Gastroesophageal sphincter (tissue), 4 donors: ENCODE results near the gene EPDR1. TPM values are rescaled to one million over a fixed set of nuclear protein-coding genes. Genes with fewer than 3 reads are reported as not detected.

Source experiments
- ATAC-seq: fragments of 150-250 bp; one replicate; pipeline ENCODE4 v1.9.1; 2016; ENCODE audit warnings: mild to moderate bottlenecking, moderate library complexity
- H3K27ac ChIP-seq, 4 donors: fragments of 200-600 bp; sonication (generic) in 3 of 4; 1 replicate in 3 of 4; 2 replicates in 1 of 4; pipeline ENCODE4 v1.5.1; 2016 to 2019
- H3K27me3 ChIP-seq: fragments of 200-600 bp; sonication (generic); one replicate; pipeline ENCODE4 v1.5.1; 2019
- H3K36me3 ChIP-seq, 2 donors: fragments of 200-600 bp; sonication (generic); one replicate each; pipeline ENCODE4 v1.5.1; 2019; ENCODE audit warnings: control low read depth in 1 of 2
- H3K4me1 ChIP-seq, 3 donors: fragments of 200-600 bp; sonication (generic); 1 replicate in 2 of 3; 2 replicates in 1 of 3; pipeline ENCODE4 v1.5.1; 2016 to 2019; ENCODE audit warnings: control low read depth in 2 of 3
- H3K4me3 ChIP-seq, 2 donors: fragments of 200-600 bp; sonication (generic); one replicate each; pipeline ENCODE4 v1.5.1; 2019; ENCODE audit warnings: mild to moderate bottlenecking in 1 of 2, moderate library complexity in 1 of 2
- H3K9me3 ChIP-seq, 3 donors: fragments of 200-600 bp; sonication (generic); one replicate each; pipeline ENCODE4 v1.5.1; 2017 to 2019; ENCODE audit warnings: control low read depth in 2 of 3
- EP300 ChIP-seq: sonication (generic); formaldehyde crosslinking; IDR thresholded peaks from one replicate; pipeline ENCODE4 v1.6.1; 2017; ENCODE audit warnings: antibody characterized with exemption, mild to moderate bottlenecking
- POLR2A ChIP-seq, 2 donors: fragments of 450-650 bp; IDR thresholded peaks; one replicate each; pipeline ENCODE4 v1.6.1; 2017; ENCODE audit warnings: antibody characterized with exemption in 2 of 2, mild to moderate bottlenecking in 2 of 2, moderate library complexity in 1 of 2
- POLR2AphosphoS5 ChIP-seq: sonication (generic); formaldehyde crosslinking; IDR thresholded peaks from one replicate; pipeline ENCODE4 v1.6.1; 2017; ENCODE audit warnings: antibody characterized with exemption
- WGBS, 2 donors: methylation state at CpG; one replicate each; pipeline ENCODE4 v1.1.5; 2018; ENCODE audit warnings: low coverage in 1 of 2; 5-methylcytosine and 5-hydroxymethylcytosine counted together
- total RNA-seq, 4 donors: library from RNA; depleted of rRNA; stranded (reverse); fragments of >200 nt; gene quantifications; one replicate each; pipeline ENCODE4 v1.1.0, GENCODE V29; 2016
- TF ChIP-seq, protein P1 (sequence below), 4 experiments: fragments of 200-600 bp in 2 of 4; fragments of 450-650 bp in 2 of 4; sonication (generic) in 1 of 4; IDR thresholded peaks; one replicate each; pipeline ENCODE4 v1.5.1; 2017 to 2019; ENCODE audit warnings: antibody characterized with exemption in 4 of 4, mild to moderate bottlenecking in 2 of 4, moderate library complexity in 2 of 4

EPDR1 gene
- total RNA-seq, 4 donors from 2014 or later = 14.3 to 43.8 (median 19.0) TPM

DNA sequence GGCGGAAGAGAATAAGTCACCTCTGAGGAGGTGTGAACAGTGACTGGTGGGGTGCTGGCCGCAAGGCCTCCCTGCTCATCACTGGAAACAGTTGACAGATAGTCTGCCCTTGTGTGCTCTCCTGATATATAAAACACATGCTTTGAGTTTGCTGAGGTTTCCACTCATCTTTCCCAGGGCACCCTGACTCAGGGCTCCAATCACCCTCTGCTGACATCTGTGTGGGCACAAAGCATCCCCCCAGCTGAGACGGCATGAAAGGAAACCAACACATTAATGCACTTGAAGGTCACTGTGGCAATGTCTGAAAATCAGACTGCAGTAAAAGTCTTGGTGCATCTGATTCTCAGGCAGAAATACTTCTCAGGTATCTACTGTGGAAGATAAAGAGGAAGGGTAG is 49.8 kb downstream of the EPDR1 start:
- TF ChIP-seq, protein P1, sequence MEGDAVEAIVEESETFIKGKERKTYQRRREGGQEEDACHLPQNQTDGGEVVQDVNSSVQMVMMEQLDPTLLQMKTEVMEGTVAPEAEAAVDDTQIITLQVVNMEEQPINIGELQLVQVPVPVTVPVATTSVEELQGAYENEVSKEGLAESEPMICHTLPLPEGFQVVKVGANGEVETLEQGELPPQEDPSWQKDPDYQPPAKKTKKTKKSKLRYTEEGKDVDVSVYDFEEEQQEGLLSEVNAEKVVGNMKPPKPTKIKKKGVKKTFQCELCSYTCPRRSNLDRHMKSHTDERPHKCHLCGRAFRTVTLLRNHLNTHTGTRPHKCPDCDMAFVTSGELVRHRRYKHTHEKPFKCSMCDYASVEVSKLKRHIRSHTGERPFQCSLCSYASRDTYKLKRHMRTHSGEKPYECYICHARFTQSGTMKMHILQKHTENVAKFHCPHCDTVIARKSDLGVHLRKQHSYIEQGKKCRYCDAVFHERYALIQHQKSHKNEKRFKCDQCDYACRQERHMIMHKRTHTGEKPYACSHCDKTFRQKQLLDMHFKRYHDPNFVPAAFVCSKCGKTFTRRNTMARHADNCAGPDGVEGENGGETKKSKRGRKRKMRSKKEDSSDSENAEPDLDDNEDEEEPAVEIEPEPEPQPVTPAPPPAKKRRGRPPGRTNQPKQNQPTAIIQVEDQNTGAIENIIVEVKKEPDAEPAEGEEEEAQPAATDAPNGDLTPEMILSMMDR (IDR thresholded peaks at IDR 0.05) = no peak
- TF ChIP-seq POLR2AphosphoS5 (no peak), EP300 (no peak), POLR2A (IDR thresholded peaks at IDR 0.05) (no peak)
- no peak overlapping the region for H3K27ac ChIP-seq
- no peaks in the 10 kb centered on the region for H3K27me3 ChIP-seq
- no peaks in the 10 kb centered on the region for H3K4me1 ChIP-seq
- no peak overlapping the region for H3K4me3 ChIP-seq
- no peaks in the 10 kb centered on the region for H3K36me3 ChIP-seq
- 90% methylated on average over 2 of the region's 3 CpGs; no CpG with 5 or more reads in 1 of the 2 donors for WGBS, 2 donors
- no peak for ATAC-seq
- no peaks in the 10 kb centered on the region for H3K9me3 ChIP-seq

DNA sequence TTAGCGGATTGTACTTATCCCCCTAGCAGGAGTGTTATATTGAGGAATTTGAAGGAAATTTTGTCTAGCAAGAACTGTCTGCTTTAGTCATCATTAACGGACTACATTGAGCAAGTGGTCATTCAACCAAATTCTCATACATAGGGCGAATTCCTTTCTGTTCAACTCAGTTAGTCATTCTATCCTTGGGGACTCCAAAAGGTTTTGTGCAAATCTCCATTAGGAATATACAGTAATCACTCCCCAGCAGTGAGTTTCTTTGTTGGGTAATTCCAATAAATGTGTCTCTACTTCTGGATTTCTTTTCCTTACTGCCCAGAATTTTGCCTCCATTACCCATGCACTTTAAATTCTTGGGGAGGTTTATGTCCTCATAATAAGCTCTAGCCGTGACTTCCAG is 51.1 kb downstream of the EPDR1 start:
- no peak overlapping the region for H3K27ac ChIP-seq
- no peaks in the 10 kb centered on the region for H3K27me3 ChIP-seq
- H3K4me1 ChIP-seq = no peaks in the 10 kb centered on the region
- H3K4me3 ChIP-seq = no peak overlapping the region
- TF ChIP-seq, protein P1 (IDR thresholded peaks at IDR 0.05) = no peak
- TF ChIP-seq POLR2A (IDR thresholded peaks at IDR 0.05) = no peak
- no peak for TF ChIP-seq POLR2AphosphoS5
- no peak for TF ChIP-seq EP300
- no peaks in the 10 kb centered on the region for H3K36me3 ChIP-seq
- 78 to 86% methylated on average over 3 of the region's 4 CpGs for WGBS, 2 donors
- ATAC-seq = no peak
- no peaks in the 10 kb centered on the region for H3K9me3 ChIP-seq

DNA sequence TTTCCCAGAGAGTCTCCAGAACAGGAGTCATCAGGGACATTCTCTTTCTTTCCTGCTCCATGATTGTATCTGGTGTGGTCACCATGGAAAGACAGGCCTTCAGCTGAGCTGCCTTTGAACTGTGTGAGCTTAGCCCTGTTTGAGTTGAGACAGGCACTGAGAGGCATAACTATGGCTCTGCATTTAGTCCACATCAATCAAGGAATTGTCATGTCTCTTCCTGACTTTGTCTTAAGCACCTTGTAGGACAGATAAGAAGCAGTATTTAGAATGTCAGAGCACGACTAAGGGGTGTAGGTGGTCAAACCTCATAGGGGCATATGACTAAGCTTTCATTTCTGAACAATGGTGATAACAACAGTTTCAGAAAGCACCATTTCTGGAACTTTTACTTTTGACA is 53.5 kb downstream of the EPDR1 start:
- Histone ChIP-seq H3K4me1 (no peaks in the 10 kb centered on the region), H3K27ac (no peak overlapping the region), H3K36me3 (no peaks in the 10 kb centered on the region), H3K27me3 (no peaks in the 10 kb centered on the region), H3K9me3 (no peaks in the 10 kb centered on the region), H3K4me3 (no peak overlapping the region)
- TF ChIP-seq EP300 (no peak), POLR2A (IDR thresholded peaks at IDR 0.05) (no peak)
- TF ChIP-seq, protein P1 (IDR thresholded peaks at IDR 0.05) = no peak
- 36 to 44% methylated on average over 1 of the region's 1 CpG for WGBS, 2 donors
- no peak for ATAC-seq

DNA sequence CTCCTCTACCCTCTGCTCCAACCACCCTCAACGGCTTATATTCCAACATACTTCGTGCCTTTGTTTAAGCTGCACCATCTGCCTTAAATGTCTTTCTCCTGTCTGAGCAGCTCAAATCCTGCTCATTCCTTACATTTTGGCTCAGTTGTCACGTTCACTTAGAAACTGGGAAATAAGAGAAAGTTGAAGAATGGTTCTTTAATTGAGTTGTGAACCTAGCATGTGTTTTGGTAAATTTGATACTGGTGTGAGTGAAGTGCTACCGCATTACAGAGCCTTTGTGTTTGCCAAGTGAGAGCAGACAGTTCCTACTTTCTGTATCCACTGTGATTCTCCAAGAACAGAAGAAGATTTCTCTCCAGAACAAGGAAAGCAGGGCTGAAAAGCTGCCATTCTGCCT is 54.3 kb downstream of the EPDR1 start:
- no peaks in the 10 kb centered on the region for H3K36me3 ChIP-seq
- no peaks in the 10 kb centered on the region for H3K4me1 ChIP-seq
- TF ChIP-seq POLR2AphosphoS5 = no peak
- TF ChIP-seq EP300 = no peak
- TF ChIP-seq POLR2A (IDR thresholded peaks at IDR 0.05) = no peak
- TF ChIP-seq, protein P1 (IDR thresholded peaks at IDR 0.05) = no peak
- no peaks in the 10 kb centered on the region for H3K9me3 ChIP-seq
- WGBS, 2 donors = 54 to 55% methylated on average over 4 of the region's 4 CpGs
- H3K4me3 ChIP-seq = no peak overlapping the region
- no peak overlapping the region for H3K27ac ChIP-seq
- no peaks in the 10 kb centered on the region for H3K27me3 ChIP-seq
- no peak for ATAC-seq

DNA sequence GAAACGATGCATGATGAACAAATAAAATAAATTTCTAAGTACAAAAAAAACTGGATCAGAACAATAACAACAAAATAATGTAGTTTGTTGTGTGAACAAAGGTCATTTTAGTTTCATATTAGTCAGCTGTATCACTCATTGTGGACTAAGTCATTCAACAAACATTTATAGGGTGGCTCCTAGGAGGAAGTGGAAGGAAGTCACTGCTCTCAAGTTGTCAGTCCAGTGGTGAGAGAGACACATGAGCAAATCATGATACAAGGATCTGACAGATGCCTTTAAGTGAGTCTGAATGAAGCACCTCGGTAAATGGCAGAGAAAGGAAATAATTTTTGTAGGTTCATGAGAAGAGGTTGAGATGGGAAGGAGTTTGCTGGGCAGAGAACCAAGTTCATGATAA is 56.8 kb downstream of the EPDR1 start:
- Histone ChIP-seq H3K4me1 (no peaks in the 10 kb centered on the region), H3K4me3 (no peak overlapping the region), H3K9me3 (no peaks in the 10 kb centered on the region), H3K27me3 (no peaks in the 10 kb centered on the region), H3K36me3 (no peaks in the 10 kb centered on the region), H3K27ac (no peak overlapping the region)
- ATAC-seq = no peak
- TF ChIP-seq, protein P1 (IDR thresholded peaks at IDR 0.05) = no peak
- TF ChIP-seq POLR2AphosphoS5 (no peak), POLR2A (IDR thresholded peaks at IDR 0.05) (no peak), EP300 (no peak)
- 50 to 71% methylated on average over 1 to 2 of the region's 2 CpGs for WGBS, 2 donors
